Skeletal muscle satellite cell (primary cell): ENCODE measurements around the gene BLOC1S4.
A peak's percentile ranks its signal among the peaks of the same experiment; 100 is the strongest.

Experiments used
- H3K27me3 ChIP-seq: 2 replicates; pipeline ENCODE4 v1.7.0; 2013; ENCODE audit warnings: low read length; ENCODE audit not compliant: control insufficient read depth, insufficient read depth
- H3K36me3 ChIP-seq: 2 replicates; pipeline ENCODE4 v1.7.0; 2013; ENCODE audit warnings: mild to moderate bottlenecking, control low read depth, low read length; ENCODE audit not compliant: insufficient read depth
- H3K4me1 ChIP-seq: 2 replicates; pipeline ENCODE4 v1.7.0; 2013; ENCODE audit warnings: low read length; ENCODE audit not compliant: control insufficient read depth, insufficient read depth
- H3K4me2 ChIP-seq: 2 replicates; pipeline ENCODE4 v1.7.0; 2013; ENCODE audit warnings: mild to moderate bottlenecking, low read length
- H3K4me3 ChIP-seq: 2 replicates; pipeline ENCODE4 v1.7.0; 2013; ENCODE audit warnings: low read length
- H3K9ac ChIP-seq: 2 replicates; pipeline ENCODE4 v1.7.0; 2013; ENCODE audit warnings: mild to moderate bottlenecking, low read depth, low read length, moderate library complexity
- H3K9me3 ChIP-seq: replicated peaks from 2 replicates; pipeline ENCODE4 v1.7.0; 2013; ENCODE audit warnings: mild to moderate bottlenecking, control low read depth, low read length

The BLOC1S4 gene

DNA sequence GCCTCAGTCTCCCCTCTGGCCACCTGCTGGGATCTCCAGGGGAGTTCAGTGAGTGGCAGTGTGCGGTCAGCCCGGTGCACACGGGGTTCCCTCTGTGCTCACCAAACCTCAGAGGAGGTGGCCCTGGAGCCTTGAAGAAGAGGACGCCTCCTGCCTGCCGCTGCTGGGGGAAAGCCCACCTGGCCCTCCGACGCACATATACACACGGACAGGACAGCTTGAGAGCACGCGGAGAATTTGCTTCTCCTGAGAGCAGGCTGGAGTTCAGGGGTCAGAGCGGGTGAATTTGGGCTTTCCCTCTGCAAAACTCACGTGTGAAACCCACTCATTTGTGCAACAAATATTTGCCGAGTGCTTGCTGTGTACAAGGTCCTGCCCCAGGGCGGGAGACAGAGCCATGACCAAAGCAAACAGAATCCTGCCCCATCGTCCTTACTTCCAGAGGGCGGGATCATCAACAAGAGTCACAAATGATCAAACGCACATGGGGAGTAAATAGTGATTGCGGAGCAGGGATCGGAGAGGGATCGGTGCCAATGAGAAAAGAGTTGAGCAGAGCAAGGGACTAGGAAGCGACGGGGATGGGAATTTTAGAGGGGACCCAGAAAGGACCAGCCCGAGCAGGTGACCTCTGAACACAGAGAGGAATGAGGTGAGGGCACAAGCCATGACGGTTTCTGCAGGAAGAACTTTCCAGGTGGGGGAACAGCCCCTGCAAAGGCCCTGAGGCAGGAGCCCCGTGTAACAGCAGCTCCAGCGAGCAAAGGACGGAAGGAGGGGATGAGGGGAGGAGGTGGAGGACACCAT is 17.6 kb downstream of the BLOC1S4 start:
- Histone ChIP-seq H3K9ac (no peak overlapping the region), H3K36me3 (no peaks in the 10 kb centered on the region), H3K4me2 (no peak overlapping the region), H3K27me3 (no peaks in the 10 kb centered on the region), H3K4me3 (no peak overlapping the region), H3K9me3 (no peaks in the 10 kb centered on the region), H3K4me1 (peaks cover 12% of the 10 kb centered on the region)

DNA sequence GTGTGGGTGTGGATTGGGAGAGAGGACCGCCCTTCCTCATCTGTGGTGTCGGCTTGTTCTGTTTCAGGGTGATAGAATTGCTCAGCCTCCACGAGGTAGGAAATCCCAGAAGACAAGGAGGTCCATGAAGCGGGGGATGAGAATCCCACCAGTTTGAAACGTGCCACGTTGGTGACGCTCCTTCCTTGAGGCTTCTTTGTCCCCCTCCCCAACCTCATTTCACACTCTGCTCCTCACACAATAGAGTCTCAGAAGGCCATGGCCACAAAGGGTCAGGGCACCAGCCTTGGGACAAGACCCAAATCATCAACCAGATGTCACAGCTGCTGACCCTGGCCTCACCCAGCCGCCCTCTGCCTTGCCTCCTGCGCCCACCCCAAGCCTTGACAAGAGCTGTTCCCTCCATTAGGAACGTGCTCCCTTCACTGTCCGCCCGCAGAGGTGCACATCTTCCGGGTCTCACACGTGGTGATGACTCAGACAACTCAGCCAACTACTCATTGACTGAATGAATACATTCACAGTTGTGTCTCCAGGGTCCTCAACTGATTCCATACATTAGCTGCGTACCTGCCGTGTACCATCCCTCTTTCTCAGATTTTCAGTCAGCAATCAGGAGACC is 18.3 kb downstream of the BLOC1S4 start:
- no peak overlapping the region for H3K4me2 ChIP-seq
- H3K9me3 ChIP-seq: no peaks in the 10 kb centered on the region
- no peaks in the 10 kb centered on the region for H3K27me3 ChIP-seq

DNA sequence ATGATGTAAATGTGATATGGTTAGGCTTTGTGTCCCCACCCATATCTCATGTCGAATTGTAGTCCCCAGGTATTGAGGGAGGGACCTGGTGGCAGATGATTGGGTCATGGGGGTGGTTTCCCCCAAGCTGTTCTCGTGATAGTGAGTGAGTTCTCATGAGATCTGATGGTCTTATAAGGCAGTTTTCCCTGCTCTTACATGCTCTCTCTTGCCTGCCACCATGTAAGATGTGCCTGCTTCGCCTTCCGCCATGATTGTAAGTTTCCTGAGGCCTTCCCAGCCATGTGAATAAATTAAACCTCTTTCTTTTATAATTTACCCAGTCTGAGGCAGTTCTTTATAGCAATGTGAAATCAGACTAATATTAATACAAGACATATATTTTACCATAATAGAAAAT is 23.9 kb downstream of the BLOC1S4 start:
- Histone ChIP-seq H3K36me3 (no peaks in the 10 kb centered on the region), H3K27me3 (peaks cover 2% of the 10 kb centered on the region), H3K4me2 (no peak overlapping the region), H3K9me3 (no peaks in the 10 kb centered on the region), H3K9ac (no peak overlapping the region), H3K4me3 (no peak overlapping the region), H3K4me1 (no peaks in the 10 kb centered on the region)

More for the DNA sequence above, 18.3 kb downstream of the BLOC1S4 start:
- Histone ChIP-seq H3K36me3 (no peaks in the 10 kb centered on the region), H3K4me3 (no peak overlapping the region), H3K4me1 (peaks cover 12% of the 10 kb centered on the region), H3K9ac (no peak overlapping the region)

DNA sequence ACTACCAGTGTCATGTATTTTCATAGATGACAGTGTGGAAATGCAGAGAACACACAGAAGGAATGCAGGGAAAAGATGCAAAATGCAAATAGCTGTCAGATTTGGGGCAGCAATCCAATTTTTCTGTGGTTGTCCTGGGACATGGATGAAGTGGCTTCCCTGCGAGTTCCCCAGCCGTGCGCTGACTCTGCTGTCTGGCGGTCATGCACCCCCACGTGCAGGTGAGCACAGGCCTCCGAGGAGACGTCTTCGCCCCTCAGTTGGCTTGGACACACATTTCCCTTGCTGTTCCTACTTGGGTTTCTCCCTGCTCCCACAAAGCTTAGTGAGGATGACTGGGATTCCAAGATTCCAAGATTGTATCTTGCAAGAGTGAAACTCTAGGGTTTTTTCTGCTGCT is 24.4 kb downstream of the BLOC1S4 start:
- Histone ChIP-seq H3K4me3 (no peak overlapping the region), H3K27me3 (peaks cover 2% of the 10 kb centered on the region), H3K4me2 (no peak overlapping the region), H3K4me1 (no peaks in the 10 kb centered on the region), H3K9me3 (no peaks in the 10 kb centered on the region), H3K36me3 (no peaks in the 10 kb centered on the region), H3K9ac (no peak overlapping the region)

DNA sequence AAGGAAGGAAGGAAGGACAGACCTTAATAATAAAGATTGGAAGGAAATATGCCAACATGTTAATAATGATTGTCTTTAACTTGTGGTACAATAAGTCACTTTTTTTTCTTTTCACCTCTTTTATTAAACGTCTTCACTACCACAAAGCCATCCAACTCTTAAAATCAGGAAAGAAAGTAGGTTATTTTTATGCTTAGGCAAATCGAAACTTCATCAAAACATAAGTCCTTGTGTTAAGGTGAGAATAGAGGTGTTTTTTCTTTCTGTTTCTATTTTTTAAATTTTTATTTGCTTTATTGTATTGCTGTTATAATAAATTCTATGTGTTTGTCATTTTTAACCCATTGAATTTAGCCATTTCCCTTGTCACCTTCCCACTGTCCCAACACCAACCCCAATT is 26.5 kb downstream of the BLOC1S4 start:
- no peaks in the 10 kb centered on the region for H3K9me3 ChIP-seq
- peaks cover 2% of the 10 kb centered on the region for H3K27me3 ChIP-seq
- H3K36me3 ChIP-seq: no peaks in the 10 kb centered on the region
- H3K9ac ChIP-seq: no peak overlapping the region
- no peak overlapping the region for H3K4me3 ChIP-seq
- H3K4me1 ChIP-seq: peaks cover 8% of the 10 kb centered on the region
- no peak overlapping the region for H3K4me2 ChIP-seq

DNA sequence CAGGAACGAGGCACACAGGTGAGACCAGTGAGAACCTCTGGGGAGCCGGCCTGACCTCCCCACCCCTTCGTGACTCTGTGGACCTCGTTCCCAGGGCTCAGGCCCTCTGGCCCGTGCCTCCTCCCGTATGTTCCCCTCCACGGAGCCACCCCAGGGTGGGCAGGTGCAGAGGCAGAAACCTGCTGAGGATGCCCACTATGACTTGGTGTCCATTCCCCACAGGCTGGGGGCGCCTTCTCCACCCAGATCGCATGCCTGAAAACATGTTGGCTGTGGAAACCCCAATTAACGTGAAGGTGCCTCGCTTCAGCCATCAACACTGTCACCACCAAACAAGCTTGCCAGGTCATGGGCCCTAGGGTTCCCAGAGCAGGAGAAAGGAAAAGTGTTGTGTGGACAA is 27.0 kb downstream of the BLOC1S4 start:
- H3K4me3 ChIP-seq: no peak overlapping the region
- no peaks in the 10 kb centered on the region for H3K36me3 ChIP-seq
- H3K9ac ChIP-seq: no peak overlapping the region
- no peak overlapping the region for H3K4me2 ChIP-seq
- H3K4me1 ChIP-seq: peaks cover 10% of the 10 kb centered on the region
- peaks cover 2% of the 10 kb centered on the region for H3K27me3 ChIP-seq
- H3K9me3 ChIP-seq: no peaks in the 10 kb centered on the region

DNA sequence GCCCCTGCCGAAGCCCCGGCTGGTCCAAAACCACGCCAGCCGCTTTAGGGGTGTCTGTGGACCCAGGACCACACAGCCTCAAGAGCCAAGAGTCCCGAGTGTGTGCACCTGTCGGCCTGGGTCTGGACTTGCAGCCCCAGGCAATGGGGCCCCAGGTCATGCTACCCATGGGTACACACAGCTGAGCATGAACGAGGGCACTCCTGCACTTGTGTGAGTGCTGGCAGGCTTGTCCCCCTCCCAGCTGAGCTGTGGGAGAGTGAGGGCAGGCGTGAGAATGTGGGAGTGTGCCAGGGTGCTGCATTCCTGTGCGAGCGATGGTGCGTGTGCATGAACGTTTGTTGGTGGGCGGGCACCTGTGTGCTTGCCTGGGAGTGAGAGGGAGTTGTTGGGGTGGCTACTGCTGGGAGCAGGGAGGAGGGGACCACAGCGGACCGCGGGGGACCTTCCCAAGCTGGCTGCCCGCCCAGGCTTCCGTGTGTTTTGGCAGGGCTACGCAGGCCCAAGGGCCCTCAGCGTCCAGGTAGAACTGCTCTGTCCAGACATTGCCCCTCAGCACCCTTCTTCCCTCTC is 30.8 kb downstream of the BLOC1S4 start:
- no peaks in the 10 kb centered on the region for H3K9me3 ChIP-seq
- no peak overlapping the region for H3K9ac ChIP-seq
- H3K36me3 ChIP-seq: no peaks in the 10 kb centered on the region
- H3K4me3 ChIP-seq: no peak overlapping the region
- peaks cover 2% of the 10 kb centered on the region for H3K27me3 ChIP-seq
- no peak overlapping the region for H3K4me2 ChIP-seq
- H3K4me1 ChIP-seq: peaks cover 28% of the 10 kb centered on the region

DNA sequence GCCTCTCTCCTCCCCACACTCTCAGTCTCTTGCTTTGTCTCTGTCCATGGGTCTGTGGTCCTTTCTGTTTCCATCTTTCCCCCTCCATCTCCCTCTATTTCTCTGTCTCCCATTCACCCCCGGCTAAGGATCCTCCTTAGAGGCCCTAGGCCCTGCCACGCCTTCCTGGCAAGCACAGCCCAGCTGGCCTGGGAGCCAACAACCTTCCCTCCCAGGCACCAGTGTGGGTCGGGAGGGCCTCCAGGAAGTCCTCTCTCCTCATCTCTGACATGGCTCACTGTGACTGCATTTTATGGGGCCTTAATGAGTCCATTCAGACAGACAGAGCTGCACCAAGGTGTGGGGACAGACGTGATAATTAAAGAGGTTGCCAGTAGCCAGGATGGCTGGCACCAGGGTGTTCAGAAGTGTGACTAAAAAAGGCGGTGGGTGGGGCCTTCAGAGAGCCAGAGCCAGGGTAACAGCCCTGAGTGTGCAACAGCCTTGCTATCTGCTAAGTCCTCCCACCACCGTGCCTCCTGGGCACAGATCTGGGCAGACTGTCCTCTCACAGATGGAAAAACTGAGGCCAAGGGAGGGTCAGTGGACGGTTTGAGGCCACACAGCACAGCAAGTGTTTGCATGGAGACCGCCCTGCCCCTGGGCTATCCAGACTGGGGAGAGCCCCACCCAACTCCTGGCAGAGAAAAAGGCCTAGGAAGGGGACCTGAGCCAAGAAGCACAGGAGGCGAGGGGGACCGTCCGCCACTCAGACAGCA is 31.5 kb downstream of the BLOC1S4 start:
- no peak overlapping the region for H3K9ac ChIP-seq
- no peak overlapping the region for H3K4me2 ChIP-seq
- peaks cover 28% of the 10 kb centered on the region for H3K4me1 ChIP-seq
- H3K4me3 ChIP-seq: no peak overlapping the region
- H3K27me3 ChIP-seq: peaks cover 2% of the 10 kb centered on the region
- no peaks in the 10 kb centered on the region for H3K36me3 ChIP-seq
- H3K9me3 ChIP-seq: no peaks in the 10 kb centered on the region

DNA sequence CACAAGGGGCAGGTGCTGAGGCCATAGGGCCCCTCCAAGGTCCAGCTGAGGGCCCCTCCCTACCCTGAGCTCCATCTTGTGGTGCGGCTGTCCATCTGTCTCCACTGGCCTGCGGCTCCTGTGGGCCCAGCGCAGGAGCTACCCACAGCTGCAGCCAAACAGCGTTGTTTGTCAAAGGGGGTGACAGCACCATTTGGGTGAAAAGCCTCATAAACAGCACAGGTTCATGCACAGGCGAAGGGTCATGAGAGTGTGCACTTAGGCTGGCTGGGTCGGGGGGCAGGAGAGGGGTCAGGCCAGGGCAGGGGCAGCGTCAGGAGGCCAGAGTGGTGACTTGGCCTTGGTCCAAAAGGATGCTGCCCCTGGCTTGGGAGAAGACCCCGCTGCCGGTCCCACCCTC is 32.3 kb downstream of the BLOC1S4 start:
- no peak overlapping the region for H3K4me2 ChIP-seq
- no peak overlapping the region for H3K4me3 ChIP-seq
- H3K9ac ChIP-seq: no peak overlapping the region
- peaks cover 28% of the 10 kb centered on the region for H3K4me1 ChIP-seq
- H3K27me3 ChIP-seq: no peaks in the 10 kb centered on the region
- H3K36me3 ChIP-seq: no peaks in the 10 kb centered on the region
- H3K9me3 ChIP-seq: no peaks in the 10 kb centered on the region

DNA sequence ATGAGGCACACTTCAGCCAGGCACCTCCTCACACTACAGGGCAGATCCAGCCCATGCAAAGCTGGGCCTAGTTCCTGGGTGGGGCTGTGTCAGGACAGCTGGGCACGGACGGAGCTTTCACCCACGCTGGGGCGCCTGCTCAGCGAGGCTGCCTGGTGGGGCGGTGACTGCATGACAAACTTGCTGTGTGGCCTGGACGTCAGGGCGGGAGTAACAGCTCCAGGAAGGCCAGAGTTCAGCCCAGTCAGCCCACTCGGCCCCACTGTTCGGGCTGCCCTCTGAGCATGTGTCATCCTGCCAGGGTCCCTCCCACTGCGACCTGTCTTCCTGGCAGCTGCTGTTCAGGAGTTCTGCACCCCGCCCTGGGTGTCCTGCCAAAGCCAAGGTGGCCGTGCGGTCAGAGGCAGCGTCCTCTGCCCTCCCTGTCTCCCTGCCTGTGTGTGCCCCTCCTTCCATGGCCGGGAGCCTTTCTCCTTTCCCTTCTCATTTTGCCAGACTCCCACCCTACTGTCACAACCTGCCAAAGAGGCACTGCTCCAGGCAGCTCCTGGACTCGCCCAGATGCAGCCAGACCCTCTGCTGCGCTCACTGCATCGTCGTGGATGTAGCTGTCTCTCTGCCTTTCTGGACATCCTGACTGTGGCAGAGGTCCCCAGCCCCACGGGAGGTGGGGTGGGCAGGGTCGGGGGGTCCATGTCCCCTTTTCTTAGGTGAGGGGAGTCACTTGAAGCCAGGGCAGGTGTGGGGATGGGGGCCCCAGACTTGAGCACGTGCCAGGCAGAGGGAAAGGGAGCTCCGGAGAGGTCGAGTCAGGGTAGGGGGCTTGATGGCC is 33.6 kb downstream of the BLOC1S4 start:
- H3K36me3 ChIP-seq: no peaks in the 10 kb centered on the region
- peak overlapping the region; percentile 47 for H3K4me2 ChIP-seq
- H3K4me1 ChIP-seq: peaks cover 28% of the 10 kb centered on the region
- no peaks in the 10 kb centered on the region for H3K27me3 ChIP-seq
- no peaks in the 10 kb centered on the region for H3K9me3 ChIP-seq
- peak overlapping the region; percentile 23 for H3K9ac ChIP-seq
- no peak overlapping the region for H3K4me3 ChIP-seq
